ENCODE measurements around the gene TRIM46. TPM values are rescaled to one million over a fixed set of nuclear protein-coding genes. Genes with fewer than 3 reads are reported as not detected.

The TRIM46 gene
- total RNA-seq, 1 experiment from 2014 or later = 4.1 TPM

GRCh38 chr1:155199792-155200191 lies 26.1 kb downstream of the TRIM46 start:
- Histone ChIP-seq H4K20me1 (ENCODE audit: low read length) (no peaks in the 10 kb centered on the region), H3K4me1 (ENCODE audit: insufficient read depth, low read length) (peaks cover 8% of the 10 kb centered on the region), H3K4me2 (ENCODE audit: low read length) (no peak overlapping the region), H3K9ac (ENCODE audit: low read length) (no peak overlapping the region), H2AFZ (ENCODE audit: low read length) (no peak overlapping the region), H3K27ac (ENCODE audit: low read length) (no peak overlapping the region), H3F3A (ENCODE audit: low read length, unreplicated experiment) (no peaks in the 10 kb centered on the region), H3K27me3 (ENCODE audit: low read length) (no peaks in the 10 kb centered on the region), H3K9me2 (replicated peaks; ENCODE audit: low read length) (no peaks in the 10 kb centered on the region), H3K36me3 (ENCODE audit: low read depth, low read length) (peaks cover 4% of the 10 kb centered on the region; the same call in 1 of the 2 replicates), H3K9me3 (ENCODE audit: low read length) (no peaks in the 10 kb centered on the region), H3K4me3 (ENCODE audit: low read length) (no peak overlapping the region), H3K79me2 (ENCODE audit: low read length) (peaks cover 4% of the 10 kb centered on the region; the same call in 1 of the 2 replicates)
- CTCF ChIA-PET = no interaction called here
- no TSS peak for BruUV-seq (replicated peaks)
- no peak for TF ChIP-seq EZH2 (IDR thresholded peaks at IDR 0.05; ENCODE audit: low read length, unreplicated experiment)
- no peak for TF ChIP-seq EZH2phosphoT487 (IDR thresholded peaks at IDR 0.05; ENCODE audit: borderline replicate concordance, low read length)
- TF ChIP-seq CTCF (conservative IDR thresholded peaks at IDR 0.05; ENCODE audit: low read depth, low read length) = no peak
- intact Hi-C loops (cut with micrococcal nuclease) = no loop called here
- DNase-seq (no peak), ATAC-seq (no peak)
- POLR2A ChIA-PET (ENCODE audit: unreplicated experiment) = interaction anchor here (0.6 kb wide), 1 partner anchor 41 kb away, joined by 4 read pairs; a partner anchor contains a TSS

GRCh38 chr1:155200920-155201319 lies 27.3 kb downstream of the TRIM46 start:
- ChIA-PET CTCF (no interaction called here), POLR2A (ENCODE audit: unreplicated experiment) (no interaction called here)
- intact Hi-C loops (cut with micrococcal nuclease) = no loop called here
- BruUV-seq (replicated peaks) = no TSS peak
- Histone ChIP-seq H4K20me1 (ENCODE audit: low read length) (no peaks in the 10 kb centered on the region), H3K79me2 (ENCODE audit: low read length) (no peaks in the 10 kb centered on the region), H3F3A (ENCODE audit: low read length, unreplicated experiment) (no peaks in the 10 kb centered on the region), H3K9ac (ENCODE audit: low read length) (no peak overlapping the region), H3K27ac (ENCODE audit: low read length) (no peak overlapping the region), H3K4me2 (ENCODE audit: low read length) (no peak overlapping the region), H3K36me3 (ENCODE audit: low read depth, low read length) (peaks cover 4% of the 10 kb centered on the region; the same call in 1 of the 2 replicates), H3K4me1 (ENCODE audit: insufficient read depth, low read length) (peaks cover under 1% of the 10 kb centered on the region; the same call in 1 of the 2 replicates), H3K27me3 (ENCODE audit: low read length) (no peaks in the 10 kb centered on the region), H2AFZ (ENCODE audit: low read length) (no peak overlapping the region), H3K9me2 (replicated peaks; ENCODE audit: low read length) (no peaks in the 10 kb centered on the region), H3K9me3 (ENCODE audit: low read length) (no peaks in the 10 kb centered on the region), H3K4me3 (ENCODE audit: low read length) (no peak overlapping the region)
- ATAC-seq (no peak), DNase-seq (no peak)
- TF ChIP-seq EZH2phosphoT487 (IDR thresholded peaks at IDR 0.05; ENCODE audit: borderline replicate concordance, low read length) (no peak), EZH2 (IDR thresholded peaks at IDR 0.05; ENCODE audit: low read length, unreplicated experiment) (no peak), CTCF (conservative IDR thresholded peaks at IDR 0.05; ENCODE audit: low read depth, low read length) (no peak)

- TF ChIP-seq CTCF (conservative IDR thresholded peaks at IDR 0.05; ENCODE audit: low read depth, low read length) (no peak), EZH2phosphoT487 (IDR thresholded peaks at IDR 0.05; ENCODE audit: borderline replicate concordance, low read length) (no peak), EZH2 (IDR thresholded peaks at IDR 0.05; ENCODE audit: low read length, unreplicated experiment) (no peak)
- BruUV-seq (replicated peaks) = no TSS peak
- Histone ChIP-seq H3K27me3 (ENCODE audit: low read length) (no peaks in the 10 kb centered on the region), H3K4me3 (ENCODE audit: low read length) (no peak overlapping the region), H3K9ac (ENCODE audit: low read length) (no peak overlapping the region), H3K36me3 (ENCODE audit: low read depth, low read length) (0 out of 2 replicates have a peak, but pooled peaks cover under 1% of the 10 kb centered on the region), H3K9me2 (replicated peaks; ENCODE audit: low read length) (no peaks in the 10 kb centered on the region), H3K4me2 (ENCODE audit: low read length) (no peak overlapping the region), H4K20me1 (ENCODE audit: low read length) (no peaks in the 10 kb centered on the region), H2AFZ (ENCODE audit: low read length) (no peak overlapping the region), H3K4me1 (ENCODE audit: insufficient read depth, low read length) (peaks cover 4% of the 10 kb centered on the region), H3K9me3 (ENCODE audit: low read length) (no peaks in the 10 kb centered on the region), H3F3A (ENCODE audit: low read length, unreplicated experiment) (no peaks in the 10 kb centered on the region), H3K79me2 (ENCODE audit: low read length) (no peaks in the 10 kb centered on the region), H3K27ac (ENCODE audit: low read length) (no peak overlapping the region)
- POLR2A ChIA-PET (ENCODE audit: unreplicated experiment) = no interaction called here
- DNase-seq (no peak), ATAC-seq (no peak)
- CTCF ChIA-PET = no interaction called here
- intact Hi-C loops (cut with micrococcal nuclease) = no loop called here
Measured at GRCh38 chr1:155202198-155202597, 28.5 kb downstream of the TRIM46 start.

Measured in PC-3 (cell line).